CD4-positive, alpha-beta T cell treated with Interleukin-12 subunit alpha and Interleukin-12 subunit beta, for 1 hour (primary cell): ENCODE results near the gene KCNK10.

Source experiments
- DNase-seq: peaks from one replicate; pipeline ENCODE4 v3.0.0-alpha.2; 2020

The KCNK10 gene

DNA sequence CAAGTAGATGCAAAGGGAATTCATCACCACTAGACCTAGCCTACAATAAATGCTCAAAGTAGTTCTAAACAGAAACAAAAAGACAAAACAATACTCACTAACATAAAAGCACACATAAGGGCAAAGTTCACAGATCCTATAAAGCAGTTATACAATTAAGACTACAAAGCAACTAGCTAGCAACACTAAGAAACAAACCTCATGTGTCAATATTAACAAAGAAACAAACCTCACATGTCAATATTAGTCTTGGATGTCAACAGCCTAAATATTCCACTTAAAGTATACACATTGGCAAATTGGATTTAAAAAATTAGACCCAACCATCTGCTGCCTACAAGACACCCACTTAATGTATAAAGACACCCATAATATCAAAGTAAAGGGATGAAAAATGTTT lies 152.7 kb downstream of the KCNK10 start:
- no peak for DNase-seq

DNA sequence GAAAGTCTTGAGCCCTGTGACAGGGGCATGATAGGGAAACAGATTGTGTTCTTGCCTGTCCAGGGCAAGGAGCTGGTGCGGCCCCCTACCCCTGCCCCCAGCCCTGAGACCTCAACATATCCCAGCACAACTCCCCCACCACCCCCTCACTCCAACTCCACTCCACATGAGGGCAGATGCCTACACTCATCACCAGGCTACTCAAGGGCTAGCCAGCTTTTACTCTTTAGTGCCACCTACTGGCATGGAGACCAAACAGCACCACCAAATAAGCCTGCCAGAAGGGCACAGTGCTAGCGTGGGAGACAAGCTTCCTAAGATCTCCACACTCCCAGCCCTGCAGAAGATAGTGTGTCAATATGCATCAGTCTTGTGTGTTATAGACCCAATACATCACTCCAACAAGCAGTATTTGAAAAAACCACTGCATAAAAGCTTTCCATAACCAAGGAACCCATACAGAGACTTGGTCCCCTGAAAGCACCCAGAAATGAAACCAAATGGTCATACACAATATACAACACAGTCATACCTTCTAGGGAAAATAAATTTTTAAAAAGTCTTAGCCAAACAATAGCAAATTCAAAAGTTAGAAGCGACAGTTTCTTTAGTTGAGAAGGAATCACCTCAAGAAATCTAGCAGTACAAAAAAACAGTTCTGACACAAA lies 154.4 kb downstream of the KCNK10 start:
- peak; percentile 72 for DNase-seq

DNA sequence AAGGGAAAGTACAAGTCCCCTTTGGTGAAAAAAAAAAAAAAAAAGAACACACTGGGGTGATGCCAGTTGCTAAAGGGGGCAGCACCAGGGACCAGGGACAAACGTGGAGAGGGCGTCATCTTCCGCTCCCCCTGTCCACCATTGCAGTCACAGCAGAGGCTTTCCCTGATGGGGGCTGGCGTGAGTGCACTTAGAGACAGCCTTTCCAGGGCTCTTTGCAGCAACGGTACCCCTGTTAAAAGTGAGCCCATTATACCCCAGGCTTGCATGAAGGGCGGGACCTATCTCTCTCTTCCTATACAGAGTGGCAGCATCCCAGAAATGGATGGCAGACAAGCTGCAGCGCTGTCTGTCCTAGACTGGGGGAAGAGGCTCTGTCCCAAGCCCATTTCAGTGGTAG lies 155.0 kb downstream of the KCNK10 start:
- DNase-seq = no peak

DNA sequence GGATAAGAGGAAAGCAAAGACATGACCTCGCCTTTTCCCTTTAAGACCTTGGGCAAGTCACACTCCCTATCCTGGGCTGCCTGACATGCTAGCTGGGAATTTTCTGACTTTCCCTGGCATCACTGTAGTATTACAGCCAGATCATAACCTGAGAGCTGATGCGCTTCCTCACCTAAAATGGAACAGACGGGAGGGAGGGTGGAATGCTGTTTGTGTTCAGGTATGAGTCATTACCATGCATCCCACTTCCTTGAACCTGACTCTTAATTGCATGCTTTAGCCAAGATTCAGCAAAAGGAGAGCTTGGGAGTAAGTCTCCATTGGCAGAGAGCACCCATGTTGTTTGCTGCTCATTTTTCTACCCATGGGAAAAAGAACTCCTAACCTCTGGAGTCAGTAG lies 156.5 kb downstream of the KCNK10 start:
- DNase-seq = no peak

DNA sequence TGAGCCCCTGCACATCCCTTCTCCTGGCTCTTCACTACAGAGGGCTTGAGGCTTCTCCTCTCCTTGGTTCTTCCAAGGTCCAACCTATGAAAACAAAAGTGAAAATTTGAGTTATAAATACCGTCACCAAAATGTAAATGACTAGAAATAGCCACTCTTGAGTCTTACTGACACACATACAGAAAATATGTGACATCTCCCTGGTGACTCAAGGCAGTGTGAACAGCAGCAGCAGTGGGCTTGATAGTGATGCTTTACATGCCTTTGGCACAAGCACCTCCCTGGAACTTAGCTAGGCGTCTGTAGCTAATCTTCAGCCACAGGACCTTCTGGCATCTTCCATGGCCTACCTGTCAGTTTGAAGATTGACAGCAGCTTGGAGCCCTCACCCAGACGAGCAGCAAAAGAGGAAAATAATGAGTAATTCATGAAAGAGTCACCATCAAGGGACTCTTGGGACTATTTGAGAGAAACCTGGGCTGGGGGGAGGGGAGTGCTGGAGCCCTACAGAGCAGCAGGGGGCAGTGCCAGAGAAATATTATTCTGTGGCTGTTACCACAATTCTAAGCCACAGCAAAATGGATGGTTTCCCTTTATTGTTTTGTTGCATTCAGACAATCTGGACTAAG lies 158.0 kb downstream of the KCNK10 start:
- no peak for DNase-seq

DNA sequence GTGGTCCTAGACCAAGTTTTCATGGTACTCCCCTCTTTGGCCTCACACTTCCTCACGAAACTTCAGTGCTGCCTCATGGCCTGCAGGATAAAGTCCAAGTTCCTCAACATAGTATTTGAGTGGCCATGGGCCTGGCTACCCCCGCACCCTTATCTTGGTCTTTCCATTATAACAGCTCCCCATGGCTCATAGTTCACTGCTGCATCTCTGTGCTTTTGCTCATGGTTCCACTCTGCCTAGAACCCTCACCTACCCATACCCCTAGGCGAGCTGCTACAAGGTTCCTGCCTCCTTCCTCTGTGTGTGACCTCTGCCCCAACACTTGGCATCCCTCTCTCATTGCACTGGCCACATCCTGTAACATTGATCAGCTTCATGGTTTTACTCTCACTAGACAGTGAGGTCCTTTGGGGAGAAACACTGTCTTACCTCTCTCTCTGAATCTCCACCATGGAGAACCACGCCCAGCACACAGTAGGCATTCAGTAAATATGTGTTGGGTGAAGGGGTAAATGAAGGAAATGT lies 159.3 kb downstream of the KCNK10 start:
- no peak for DNase-seq

DNA sequence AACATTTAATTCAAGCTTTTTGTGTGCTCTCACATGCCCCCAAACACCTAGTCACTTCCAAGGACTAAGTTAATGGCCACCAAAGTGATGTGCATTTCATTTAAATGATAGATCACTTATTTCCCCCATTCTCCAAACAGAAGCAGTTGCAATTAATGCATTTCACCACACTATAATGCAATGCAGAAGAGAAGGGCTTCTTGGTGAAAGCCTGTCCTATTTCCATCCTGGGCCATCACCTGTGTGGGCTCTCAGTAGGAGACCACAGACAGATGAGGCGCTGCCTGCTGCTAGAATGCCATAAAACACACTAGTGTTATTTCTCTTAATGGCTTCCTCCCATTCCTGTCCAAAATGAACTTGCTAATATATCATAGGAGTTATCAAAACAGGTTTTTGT lies 166.9 kb downstream of the KCNK10 start:
- no peak for DNase-seq

DNA sequence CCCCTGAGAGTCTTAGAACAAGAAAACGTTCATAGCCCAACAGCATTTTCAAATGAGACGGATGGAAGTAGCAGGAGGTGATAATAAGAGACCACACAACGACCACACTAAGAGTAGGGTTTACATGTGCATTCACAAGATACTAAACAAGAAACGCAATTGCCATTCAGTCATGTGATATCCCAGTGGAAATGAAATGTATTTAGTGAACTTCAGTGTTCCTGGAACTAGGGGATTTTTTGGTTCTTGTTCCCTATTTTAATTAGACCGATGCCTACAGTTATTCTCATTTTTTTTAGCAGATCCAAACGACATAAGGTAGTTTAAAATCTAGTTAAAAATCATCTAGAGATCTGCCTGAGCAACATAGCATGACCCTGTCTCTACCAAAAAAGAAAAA lies 168.1 kb downstream of the KCNK10 start:
- DNase-seq = no peak

DNA sequence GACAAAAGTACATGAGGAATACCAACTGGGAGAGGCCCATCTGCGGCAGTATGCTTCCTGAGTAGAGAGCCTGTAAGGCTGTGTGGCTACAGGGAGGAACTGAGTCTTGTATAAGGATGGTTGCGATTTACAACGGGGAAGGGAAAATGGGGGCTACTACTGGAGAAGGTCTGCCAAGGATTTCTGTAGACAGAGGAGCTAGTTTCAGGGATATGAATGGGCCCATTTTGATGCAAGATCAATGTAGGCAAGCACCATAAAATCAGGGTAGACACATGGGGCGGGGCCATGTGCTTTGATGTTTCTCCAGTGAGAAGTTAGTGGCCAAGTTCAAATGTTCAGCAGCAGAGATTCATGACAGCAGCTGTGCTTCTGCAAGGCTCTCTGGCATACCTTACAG lies 168.7 kb downstream of the KCNK10 start:
- no peak for DNase-seq

DNA sequence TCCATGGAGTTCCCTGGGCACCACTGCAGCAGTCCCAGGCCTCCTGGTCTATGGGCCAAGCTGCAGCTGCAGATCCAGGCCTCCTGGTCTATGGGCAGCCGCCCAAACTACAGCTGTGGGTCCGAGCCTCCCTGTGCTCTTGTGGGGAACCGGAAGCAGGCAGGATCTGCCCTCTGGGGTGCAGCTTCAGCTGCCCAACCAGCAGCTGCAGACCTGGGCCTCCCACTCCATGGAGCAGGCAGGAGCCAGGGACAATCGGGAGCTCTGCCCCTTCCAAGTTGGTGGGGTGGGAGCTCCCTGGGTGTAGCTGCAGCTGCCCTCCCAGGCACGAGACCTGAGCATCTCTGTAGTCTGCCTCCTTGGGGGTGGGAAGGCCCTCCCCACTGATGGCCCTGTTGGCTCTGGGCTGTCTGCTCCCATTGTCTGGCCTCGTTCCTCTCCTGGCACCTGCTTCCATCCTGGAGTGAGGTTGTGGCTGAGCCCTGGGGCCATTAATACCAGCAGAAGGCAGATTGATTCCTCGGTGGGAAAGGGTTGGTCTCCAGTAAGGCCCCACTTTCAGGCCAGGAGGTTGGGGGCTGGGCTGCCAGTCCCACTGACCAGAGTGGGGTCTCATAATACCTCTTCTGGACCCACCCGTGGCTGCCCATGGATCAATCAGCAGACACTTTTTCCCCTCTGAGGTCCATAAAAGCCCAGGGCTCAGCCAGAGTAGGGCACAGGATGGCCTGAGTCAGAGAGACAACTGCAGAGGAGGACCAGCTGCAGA lies 176.0 kb downstream of the KCNK10 start:
- DNase-seq = no peak

DNA sequence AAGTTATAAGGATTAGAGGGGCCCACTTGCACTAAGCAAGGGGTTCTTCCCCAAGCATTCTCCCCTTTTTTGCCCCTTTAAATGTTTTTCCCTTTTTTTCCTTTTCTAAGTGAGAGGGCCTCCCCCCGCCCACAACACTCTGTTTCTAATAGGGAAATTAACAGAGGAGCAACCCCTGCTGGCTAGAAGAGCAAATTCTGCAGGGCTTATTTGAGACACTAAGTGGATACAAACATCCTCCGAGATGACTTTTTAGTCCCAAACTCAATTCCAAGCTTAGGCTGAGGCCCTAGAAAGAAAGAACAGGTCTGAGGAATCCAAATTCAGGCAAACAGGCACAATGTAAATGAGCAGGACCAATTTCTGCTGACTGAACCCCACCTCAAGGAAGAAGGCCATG lies 179.3 kb downstream of the KCNK10 start:
- DNase-seq = no peak

DNA sequence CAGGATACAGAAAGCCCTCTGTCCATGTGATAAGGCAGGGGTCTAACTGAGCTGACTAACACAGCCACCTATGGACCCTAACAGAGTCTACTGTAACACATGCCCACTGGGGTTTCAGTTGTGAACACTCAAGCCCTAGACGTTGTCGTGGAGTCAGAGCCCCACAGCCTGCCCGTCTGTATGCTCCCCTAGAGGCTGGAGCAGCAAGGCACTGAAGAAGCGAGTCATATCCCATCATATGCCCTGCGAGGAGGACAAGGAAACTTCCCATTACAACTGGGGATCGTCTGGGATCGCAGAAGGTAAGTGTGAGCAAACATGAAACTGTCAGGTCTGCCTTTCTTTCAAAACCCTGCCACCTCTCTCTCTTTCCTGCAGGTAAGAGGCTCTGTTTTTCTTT lies 180.1 kb downstream of the KCNK10 start:
- DNase-seq = no peak

DNA sequence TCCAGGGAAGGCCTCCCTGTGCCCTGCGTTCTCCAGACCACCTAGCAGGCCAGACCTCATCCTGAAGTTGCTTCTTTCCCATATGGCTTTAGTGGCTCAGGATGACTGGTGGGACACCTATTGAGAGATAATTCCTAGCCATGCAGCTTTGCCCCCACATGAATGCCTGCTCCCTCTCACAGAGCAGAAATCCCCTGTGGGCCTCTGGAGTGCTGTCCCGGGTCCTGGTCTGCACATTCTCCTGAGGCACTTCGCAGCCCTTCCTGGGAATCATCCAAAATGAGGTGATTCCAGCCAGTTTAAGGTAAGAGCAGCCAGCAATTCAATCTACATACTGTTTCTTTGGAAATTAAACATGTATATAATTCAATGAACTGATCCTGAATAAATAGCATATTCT lies 182.2 kb downstream of the KCNK10 start:
- DNase-seq = no peak

DNA sequence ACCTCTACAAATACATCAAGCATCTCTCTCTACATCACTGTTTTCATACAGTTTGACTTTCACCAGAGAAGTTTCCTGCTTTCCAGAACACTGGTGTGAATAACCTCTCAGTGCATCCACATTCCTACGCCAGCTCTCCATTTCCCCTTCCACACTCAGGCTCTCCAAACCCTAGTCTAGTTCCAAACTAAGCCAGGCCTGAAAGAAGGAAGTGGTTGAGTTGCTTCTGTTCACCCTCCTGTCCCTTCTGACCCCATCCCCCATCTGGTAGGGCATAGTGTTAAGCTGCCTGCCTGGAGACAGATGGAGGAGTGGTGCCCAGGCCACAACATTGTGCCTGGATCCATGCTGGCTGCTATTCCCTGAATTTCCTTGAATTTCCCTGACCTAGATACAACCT lies 185.7 kb downstream of the KCNK10 start:
- DNase-seq = no peak
